Activated effector memory CD4-positive, alpha-beta T cell treated with anti-CD3 and anti-CD28 coated beads, Interleukin-2, amount 50 U/mL, for 16 hours (primary cell): Measurements from ENCODE around the gene PRR5L.
A peak's percentile ranks its signal among the peaks of the same experiment; 100 is the strongest.

Source experiments
- DNase-seq: peaks from one replicate; pipeline ENCODE4 v3.0.0-alpha.2; 2020

The PRR5L gene

GRCh38 chr11:36380296-36381014 is 84.4 kb downstream of the PRR5L start:
- DNase-seq: no peak

- no peak for DNase-seq
Measured at GRCh38 chr11:36381015-36381360, 84.9 kb downstream of the PRR5L start.

- DNase-seq: no peak
Measured at GRCh38 chr11:36383195-36383594, 87.1 kb downstream of the PRR5L start.

GRCh38 chr11:36385121-36385970 is 89.3 kb downstream of the PRR5L start:
- DNase-seq: no peak

- no peak for DNase-seq
Measured at GRCh38 chr11:36386411-36386810, 90.3 kb downstream of the PRR5L start.

GRCh38 chr11:36388071-36388470 is 92.0 kb downstream of the PRR5L start:
- no peak for DNase-seq

- DNase-seq: no peak
Measured at GRCh38 chr11:36388951-36389350, 92.9 kb downstream of the PRR5L start.

- no peak for DNase-seq
Measured at GRCh38 chr11:36389811-36390210, 93.7 kb downstream of the PRR5L start.

GRCh38 chr11:36390963-36391471 is 94.9 kb downstream of the PRR5L start:
- peak; percentile 66 for DNase-seq

GRCh38 chr11:36392196-36392595 is 96.1 kb downstream of the PRR5L start:
- DNase-seq: no peak

- DNase-seq: no peak
Measured at GRCh38 chr11:36394056-36394455, 98.0 kb downstream of the PRR5L start.

GRCh38 chr11:36394926-36395325 is 98.8 kb downstream of the PRR5L start:
- DNase-seq: no peak

- no peak for DNase-seq
Measured at GRCh38 chr11:36395978-36396736, 100.1 kb downstream of the PRR5L start.

- no peak for DNase-seq
Measured at GRCh38 chr11:36398231-36398953, 102.3 kb downstream of the PRR5L start.

GRCh38 chr11:36399236-36399635 is 103.1 kb downstream of the PRR5L start:
- no peak for DNase-seq

GRCh38 chr11:36399745-36400144 is 103.7 kb downstream of the PRR5L start:
- DNase-seq: no peak

GRCh38 chr11:36400766-36401455 is 104.8 kb downstream of the PRR5L start:
- no peak for DNase-seq

- DNase-seq: no peak
Measured at GRCh38 chr11:36402568-36403170, 106.6 kb downstream of the PRR5L start.

GRCh38 chr11:36403661-36404060 is 107.6 kb downstream of the PRR5L start:
- no peak for DNase-seq

- no peak for DNase-seq
Measured at GRCh38 chr11:36404831-36405230, 108.7 kb downstream of the PRR5L start.

GRCh38 chr11:36405585-36406367 is 109.7 kb downstream of the PRR5L start:
- DNase-seq: no peak
